Peyer's patch (tissue), 4 donors: ENCODE measurements around the gene PCDHB11. TPM values are rescaled to one million over a fixed set of nuclear protein-coding genes. Genes with fewer than 3 reads are reported as not detected.
"Not testable (repeated sequence)": the region's sequence is repeated elsewhere in the genome, so short reads cannot be mapped to it uniquely, and the experiment has no call there.

Source experiments
- DNase-seq, 3 donors: peaks; one replicate each; pipeline ENCODE4 v3.0.0-alpha.2; 2017 to 2019
- H3K27ac ChIP-seq, 4 donors: fragments of 200-600 bp; sonication (generic); one replicate each; pipeline ENCODE4 v1.5.1; 2016 to 2019
- H3K27me3 ChIP-seq, 2 donors: fragments of 200-600 bp; sonication (generic); one replicate each; pipeline ENCODE4 v1.5.1; 2019
- H3K36me3 ChIP-seq, 3 donors: fragments of 200-600 bp; sonication (generic); one replicate each; pipeline ENCODE4 v1.5.1; 2016 to 2019
- H3K4me1 ChIP-seq, 4 donors: fragments of 200-600 bp; sonication (generic); one replicate each; pipeline ENCODE4 v1.5.1; 2016 to 2019
- H3K4me3 ChIP-seq, 4 donors: fragments of 200-600 bp; sonication (generic); 1 replicate in 3 of 4; 2 replicates in 1 of 4; pipeline ENCODE4 v1.5.1; 2016 to 2019; ENCODE audit warnings: mild to moderate bottlenecking in 1 of 4
- H3K9me3 ChIP-seq, 4 donors: fragments of 200-600 bp; sonication (generic); one replicate each; pipeline ENCODE4 v1.5.1; 2016 to 2019; ENCODE audit warnings: mild to moderate bottlenecking in 1 of 4
- CTCF ChIP-seq, 6 experiments: fragments of 450-650 bp in 4 of 6; fragments of 200-600 bp in 2 of 6; sonication (generic) in 1 of 6; IDR thresholded peaks; one replicate each; pipeline ENCODE4 v1.5.1; 2017 to 2019; ENCODE audit warnings: antibody characterized with exemption in 6 of 6, mild to moderate bottlenecking in 3 of 6, moderate library complexity in 1 of 6
- POLR2A ChIP-seq, 2 donors: fragments of 450-650 bp; IDR thresholded peaks; one replicate each; pipeline ENCODE4 v1.5.1; 2017; ENCODE audit warnings: antibody characterized with exemption in 2 of 2, mild to moderate bottlenecking in 2 of 2, moderate library complexity in 2 of 2
- total RNA-seq, 4 donors: library from RNA; depleted of rRNA; stranded (reverse); fragments of >200 nt; gene quantifications; one replicate each; pipeline ENCODE4 v1.1.0, GENCODE V29; 2016

Gene PCDHB11
- total RNA-seq = 1 to 10 TPM in 1 of 4 donors, under 1 TPM in 1, not detected in 2; 0.27 to 2.8 TPM

DNA sequence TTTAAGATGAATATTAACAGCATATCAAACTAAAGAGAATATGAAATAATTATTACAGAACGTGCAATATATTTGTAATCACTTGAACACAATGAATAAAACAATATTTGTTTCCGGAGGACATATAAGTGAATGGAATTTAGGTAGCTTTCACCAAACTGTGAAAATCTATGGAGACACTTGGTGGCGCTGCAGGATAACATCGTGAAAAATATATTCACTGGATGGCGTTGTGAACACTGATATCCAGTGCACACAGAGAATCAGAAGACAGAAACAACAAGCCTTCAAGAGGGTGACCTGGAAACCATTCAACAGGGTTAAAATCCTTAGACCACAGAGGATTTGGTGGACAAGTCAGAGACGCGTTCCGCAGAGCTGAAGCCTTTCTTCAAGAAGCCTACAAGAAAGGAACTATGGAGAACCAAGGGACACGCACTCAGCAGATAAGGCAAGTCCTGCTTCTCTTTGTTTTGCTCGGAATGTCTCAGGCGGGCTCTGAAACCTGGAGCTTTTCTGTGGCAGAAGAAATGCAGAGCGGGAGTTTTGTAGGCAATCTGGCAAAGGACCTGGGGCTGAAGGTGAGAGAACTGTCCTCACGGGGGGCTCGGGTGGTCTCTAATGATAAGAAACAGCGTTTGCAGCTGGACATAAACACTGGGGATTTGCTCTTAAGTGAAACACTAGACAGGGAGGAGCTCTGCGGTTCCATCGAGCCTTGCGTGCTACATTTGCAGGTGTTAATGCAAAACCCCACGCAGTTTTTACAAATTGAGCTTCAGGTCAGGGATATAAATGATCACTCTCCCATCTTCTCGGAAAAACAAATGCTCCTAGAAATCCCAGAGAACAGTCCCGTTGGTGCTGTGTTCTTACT, at the start of gene PCDHB11:
TSS of gene PCDHB11 (plus strand) at position 269 of the 877 bp plus-strand sequence. CDS start at position 417, 148 bp downstream.
- peaks cover 0 to 44% (median 0%) of the 10 kb centered on the region in 4 donors for H3K9me3 ChIP-seq
- peak in 1 of 6 experiments; percentile 10 for TF ChIP-seq CTCF (IDR thresholded peaks at IDR 0.05)
- TF ChIP-seq POLR2A (IDR thresholded peaks at IDR 0.05) = no peak

DNA sequence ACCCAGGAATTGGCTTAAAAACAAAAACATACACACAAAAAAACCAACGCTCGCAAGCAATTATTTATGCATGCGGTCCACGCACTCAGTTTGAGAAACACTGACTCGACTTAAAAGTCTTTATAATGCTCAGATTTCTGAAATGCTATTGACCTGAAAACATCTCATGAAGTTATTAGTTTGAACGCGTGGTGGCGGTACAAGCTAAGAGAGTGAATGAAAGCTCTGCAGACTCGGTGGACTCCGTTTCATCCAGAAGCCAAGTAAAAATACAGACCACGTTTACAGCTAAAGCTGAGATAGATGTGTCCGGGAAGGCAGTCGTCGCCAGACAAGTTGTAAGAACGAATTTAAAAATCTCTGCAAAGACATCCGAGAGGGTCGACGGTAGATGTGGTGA, 49.6 kb upstream of the PCDHB11 start, which contains the start of gene PCDHB6:
TSS of gene PCDHB6 (plus strand) at position 246 of the 400 bp plus-strand sequence. CDS start 201 bp downstream, outside the sequence.
- Histone ChIP-seq H3K27ac (no peak within 1 kb of the TSS), H3K9me3 (peaks cover 0 to 29% (median 3%) of the 10 kb centered on the region in 4 donors), H3K4me3 (no peak within 1 kb of the TSS), H3K36me3 (no peaks in the 10 kb centered on the region), H3K4me1 (no peaks in the 10 kb centered on the region), H3K27me3 (no peaks in the 10 kb centered on the region)
- DNase-seq = no peak
- no peak for TF ChIP-seq CTCF (IDR thresholded peaks at IDR 0.05)

More for the DNA sequence above, at the start of gene PCDHB11:
- Histone ChIP-seq H3K4me3 (no peak within 1 kb of the TSS), H3K36me3 (no peaks in the 10 kb centered on the region), H3K4me1 (no peaks in the 10 kb centered on the region), H3K27ac (no peak within 1 kb of the TSS), H3K27me3 (no peaks in the 10 kb centered on the region)
- DNase-seq = no peak

DNA sequence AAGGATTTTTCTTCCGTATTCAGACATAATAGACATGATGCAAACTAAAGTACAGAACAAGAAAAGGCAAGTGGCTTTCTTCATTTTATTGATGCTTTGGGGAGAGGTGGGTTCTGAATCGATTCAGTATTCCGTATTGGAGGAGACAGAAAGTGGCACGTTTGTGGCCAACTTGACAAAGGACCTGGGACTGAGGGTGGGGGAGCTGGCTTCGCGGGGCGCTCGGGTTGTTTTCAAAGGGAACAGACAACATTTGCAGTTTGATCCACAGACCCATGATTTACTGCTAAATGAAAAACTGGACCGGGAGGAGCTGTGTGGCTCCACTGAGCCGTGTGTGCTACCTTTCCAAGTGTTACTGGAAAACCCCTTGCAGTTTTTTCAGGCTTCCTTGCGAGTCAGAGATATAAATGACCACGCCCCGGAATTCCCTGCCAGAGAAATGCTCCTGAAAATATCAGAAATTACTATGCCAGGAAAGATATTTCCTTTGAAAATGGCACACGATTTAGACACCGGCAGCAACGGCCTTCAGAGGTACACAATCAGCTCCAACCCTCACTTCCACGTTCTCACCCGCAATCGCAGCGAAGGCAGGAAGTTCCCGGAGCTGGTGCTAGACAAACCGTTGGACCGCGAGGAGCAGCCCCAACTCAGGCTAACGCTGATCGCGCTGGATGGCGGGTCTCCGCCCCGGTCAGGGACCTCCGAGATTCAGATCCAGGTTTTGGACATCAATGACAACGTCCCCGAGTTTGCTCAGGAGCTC, 49.0 kb upstream of the PCDHB11 start:
- no peak for DNase-seq
- H3K9me3 ChIP-seq = peaks cover 0 to 32% (median 3%) of the 10 kb centered on the region in 4 donors
- H3K36me3 ChIP-seq = no peaks in the 10 kb centered on the region
- H3K4me3 ChIP-seq = no peak overlapping the region
- H3K27ac ChIP-seq = no peak overlapping the region
- TF ChIP-seq CTCF (IDR thresholded peaks at IDR 0.05) (no peak), POLR2A (IDR thresholded peaks at IDR 0.05) (no peak)
- H3K4me1 ChIP-seq = no peaks in the 10 kb centered on the region
- H3K27me3 ChIP-seq = no peaks in the 10 kb centered on the region

DNA sequence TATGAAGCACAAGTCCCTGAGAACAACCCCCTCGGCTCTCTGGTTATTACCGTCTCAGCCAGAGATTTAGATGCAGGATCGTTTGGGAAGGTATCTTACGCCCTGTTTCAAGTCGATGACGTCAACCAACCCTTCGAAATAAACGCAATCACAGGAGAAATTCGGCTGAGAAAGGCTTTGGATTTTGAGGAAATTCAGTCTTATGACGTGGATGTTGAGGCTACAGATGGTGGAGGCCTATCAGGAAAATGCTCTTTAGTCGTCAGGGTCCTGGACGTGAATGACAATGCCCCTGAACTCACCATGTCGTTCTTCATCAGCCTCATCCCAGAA, 48.5 kb upstream of the PCDHB11 start:
- Histone ChIP-seq H3K36me3 (no peaks in the 10 kb centered on the region), H3K4me1 (no peaks in the 10 kb centered on the region), H3K27me3 (no peaks in the 10 kb centered on the region), H3K4me3 (no peak overlapping the region), H3K27ac (no peak overlapping the region), H3K9me3 (peaks cover 0 to 34% (median 3%) of the 10 kb centered on the region in 4 donors)
- TF ChIP-seq CTCF (IDR thresholded peaks at IDR 0.05) = no peak
- TF ChIP-seq POLR2A (IDR thresholded peaks at IDR 0.05) = no peak
- DNase-seq = no peak

DNA sequence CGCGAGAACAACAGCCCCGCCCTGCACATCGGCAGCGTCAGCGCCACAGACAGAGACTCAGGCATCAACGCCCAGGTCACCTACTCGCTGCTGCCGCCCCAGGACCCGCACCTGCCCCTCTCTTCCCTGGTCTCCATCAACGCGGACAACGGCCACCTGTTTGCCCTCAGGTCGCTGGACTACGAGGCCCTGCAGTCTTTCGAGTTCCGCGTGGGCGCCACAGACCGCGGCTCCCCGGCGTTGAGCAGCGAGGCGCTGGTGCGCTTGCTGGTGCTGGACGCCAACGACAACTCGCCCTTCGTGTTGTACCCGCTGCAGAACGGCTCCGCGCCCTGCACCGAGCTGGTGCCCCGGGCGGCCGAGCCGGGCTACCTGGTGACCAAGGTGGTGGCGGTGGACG, 47.8 kb upstream of the PCDHB11 start:
- H3K4me3 ChIP-seq, DNase-seq, H3K36me3 ChIP-seq, H3K27me3 ChIP-seq, H3K27ac ChIP-seq, H3K4me1 ChIP-seq: not testable (repeated sequence)
- peaks cover 0 to 37% (median 3%) of the 10 kb centered on the region in 4 donors for H3K9me3 ChIP-seq

GRCh38 chr5:141152096-141152495, 47.3 kb upstream of the PCDHB11 start:
- not testable (repeated sequence) for H3K4me3 ChIP-seq, H3K27ac ChIP-seq, H3K4me1 ChIP-seq, H3K36me3 ChIP-seq, H3K27me3 ChIP-seq, DNase-seq
- peaks cover 0 to 39% (median 3%) of the 10 kb centered on the region in 4 donors for H3K9me3 ChIP-seq
